IMR-90 (cell line): ENCODE measurements around the gene ANKRD26. TPM values are rescaled to one million over a fixed set of nuclear protein-coding genes. Genes with fewer than 3 reads are reported as not detected.

Experiments
- ATAC-seq: fragments of 200-7000 bp; cut with Tn5 transposase; 2 replicates; pipeline ENCODE4 v1.9.1; 2020; ENCODE audit warnings: low read depth, mild to moderate bottlenecking, moderate library complexity
- BruUV-seq: library from RNA; stranded (reverse); fragments of 400-500 nt; replicated peaks from 2 replicates; lab custom pipeline; 2021; lab: Mats Ljungman, UMichigan
- CTCF ChIA-PET: fragments of 300-600 bp; formaldehyde crosslinking; extraction: SDS; loops from one replicate; lab custom pipeline; 2021; ENCODE audit warnings: antibody characterized with exemption; lab: Yijun Ruan, JAX
- POLR2A ChIA-PET: fragments of 300-600 bp; sonication (Branson Sonifier 250); formaldehyde crosslinking; loops from one replicate; lab custom pipeline; 2022; ENCODE audit warnings: antibody characterized with exemption; ENCODE audit not compliant: unreplicated experiment; lab: Charles Lee
- DNase-seq: peaks from one replicate; pipeline ENCODE4 v3.0.0; 2013
- H2AFZ ChIP-seq: replicated peaks from 2 replicates; pipeline ENCODE3; 2013; ENCODE audit warnings: low read length, mild to moderate bottlenecking; ENCODE audit not compliant: poor library complexity
- H2AK5ac ChIP-seq: 2 replicates; pipeline ENCODE4 v1.6.1; 2013; ENCODE audit warnings: low read depth, low read length, inconsistent platforms
- H2AK9ac ChIP-seq: replicated peaks from 2 replicates; pipeline ENCODE3; 2013; ENCODE audit warnings: mild to moderate bottlenecking, low read depth, low read length, moderate library complexity; ENCODE audit not compliant: poor library complexity
- H2BK120ac ChIP-seq: 2 replicates; pipeline ENCODE4 v1.6.1; 2013; ENCODE audit warnings: low read depth, low read length, inconsistent platforms
- H2BK15ac ChIP-seq: 3 replicates; pipeline ENCODE4 v1.6.1; 2013; ENCODE audit warnings: low read depth, low read length, inconsistent platforms
- H2BK20ac ChIP-seq: 2 replicates; pipeline ENCODE4 v1.6.1; 2013; ENCODE audit warnings: low read depth, mild to moderate bottlenecking, inconsistent platforms, low read length, moderate library complexity
- H2BK5ac ChIP-seq: 2 replicates; pipeline ENCODE4 v1.6.1; 2013; ENCODE audit warnings: mild to moderate bottlenecking, low read depth, low read length, inconsistent platforms; ENCODE audit not compliant: poor library complexity, severe bottlenecking
- H3K14ac ChIP-seq: replicated peaks from 2 replicates; pipeline ENCODE4 v1.6.1; 2013; ENCODE audit warnings: low read depth, low read length, inconsistent platforms
- H3K18ac ChIP-seq: 2 replicates; pipeline ENCODE4 v1.6.1; 2013; ENCODE audit warnings: low read depth, low read length, control low read depth
- H3K23ac ChIP-seq: 2 replicates; pipeline ENCODE4 v1.6.1; 2013; ENCODE audit warnings: low read depth, low read length, inconsistent platforms
- H3K27ac ChIP-seq: 2 replicates; pipeline ENCODE4 v1.5.1; 2013; ENCODE audit warnings: mild to moderate bottlenecking, control low read depth, low read length; ENCODE audit not compliant: insufficient read depth
- H3K27me3 ChIP-seq: 2 replicates; pipeline ENCODE4 v1.6.1; 2013; ENCODE audit warnings: low read length; ENCODE audit not compliant: control insufficient read depth, insufficient read depth
- H3K36me3 ChIP-seq: 2 replicates; pipeline ENCODE4 v1.6.1; 2013; ENCODE audit warnings: low read length, mixed read lengths; ENCODE audit not compliant: control insufficient read depth, insufficient read depth
- H3K4ac ChIP-seq: 2 replicates; pipeline ENCODE4 v1.6.1; 2013; ENCODE audit warnings: low read depth, low read length, inconsistent platforms
- H3K4me1 ChIP-seq: 2 replicates; pipeline ENCODE4 v1.6.1; 2013; ENCODE audit warnings: low read length, mixed read lengths; ENCODE audit not compliant: control insufficient read depth, insufficient read depth
- H3K4me2 ChIP-seq: 2 replicates; pipeline ENCODE4 v1.6.1; 2013; ENCODE audit warnings: low read depth, mild to moderate bottlenecking, control low read depth, low read length, moderate library complexity
- H3K4me3 ChIP-seq: 2 replicates; pipeline ENCODE4 v1.5.1; 2013; ENCODE audit warnings: low read depth, mild to moderate bottlenecking, control low read depth, low read length, moderate library complexity; ENCODE audit not compliant: insufficient read depth
- H3K56ac ChIP-seq: 2 replicates; pipeline ENCODE4 v1.6.1; 2013; ENCODE audit warnings: low read length, inconsistent platforms; ENCODE audit not compliant: insufficient read depth; ENCODE audit errors: extremely low read depth
- H3K79me1 ChIP-seq, 2 experiments: 2 replicates each; pipeline ENCODE4 v1.6.1; 2013; ENCODE audit warnings: low read length in 2 of 2, inconsistent platforms in 1 of 2, low read depth in 1 of 2
- H3K9ac ChIP-seq: 2 replicates; pipeline ENCODE4 v1.6.1; 2013; ENCODE audit warnings: low read depth, low read length, control low read depth
- H3K9me1 ChIP-seq: 2 replicates; pipeline ENCODE4 v1.6.1; 2013; ENCODE audit warnings: low read length, inconsistent platforms; ENCODE audit not compliant: insufficient read depth
- H3K9me3 ChIP-seq: 2 replicates; pipeline ENCODE4 v1.6.1; 2013; ENCODE audit warnings: low read length; ENCODE audit not compliant: control insufficient read depth, insufficient read depth
- H4K20me1 ChIP-seq: 2 replicates; pipeline ENCODE4 v1.6.1; 2013; ENCODE audit warnings: low read length, inconsistent platforms; ENCODE audit not compliant: insufficient read depth
- H4K5ac ChIP-seq: 2 replicates; pipeline ENCODE4 v1.6.1; 2013; ENCODE audit warnings: mild to moderate bottlenecking, low read depth, low read length, control low read depth
- H4K8ac ChIP-seq, 2 experiments: 2 replicates each; pipeline ENCODE4 v1.6.1; 2013; ENCODE audit warnings: low read depth in 2 of 2, low read length in 2 of 2, control low read depth in 1 of 2, inconsistent platforms in 1 of 2
- H4K91ac ChIP-seq: 2 replicates; pipeline ENCODE4 v1.6.1; 2013; ENCODE audit warnings: low read depth, low read length, inconsistent platforms; ENCODE audit not compliant: insufficient read depth
- CHD1 ChIP-seq: IDR thresholded peaks from 2 replicates; pipeline ENCODE4 v1.6.1; 2012; ENCODE audit warnings: low read depth, low read length, improper control_type of control experiment
- CTCF ChIP-seq: conservative IDR thresholded peaks from 2 replicates; pipeline ENCODE4 v1.5.1; 2012; ENCODE audit warnings: mild to moderate bottlenecking, low read depth, low read length, improper control_type of control experiment
- MAZ ChIP-seq: IDR thresholded peaks from 2 replicates; pipeline ENCODE4 v1.6.1; 2012; ENCODE audit warnings: low read depth, mild to moderate bottlenecking, low read length, improper control_type of control experiment, moderate library complexity, borderline replicate concordance
- MXI1 ChIP-seq: IDR thresholded peaks from 2 replicates; pipeline ENCODE4 v1.6.1; 2012; ENCODE audit warnings: low read depth, mild to moderate bottlenecking, low read length, moderate library complexity, borderline replicate concordance
- RCOR1 ChIP-seq: IDR thresholded peaks from 2 replicates; pipeline ENCODE4 v1.6.1; 2012; ENCODE audit warnings: mild to moderate bottlenecking, low read length, improper control_type of control experiment; ENCODE audit not compliant: insufficient replicate concordance
- WGBS, 2 experiments: methylation state at CpG; one replicate each; pipeline versions ENCODE4 v1.1.5 to v1.1.7; 2013; ENCODE audit warnings: missing lambda C conversion rate in 2 of 2; ENCODE audit not compliant: insufficient read length in 1 of 2; ENCODE audit errors: extremely low coverage in 2 of 2; 5-methylcytosine and 5-hydroxymethylcytosine counted together
- dilution Hi-C: fragments of 300-500 bp; cut with HindIII; formaldehyde crosslinking; loops from one replicate; pipeline ENCODE4 v1.14.3; 2018; ENCODE audit warnings: low sequenced_read_pairs; ENCODE audit not compliant: unreplicated experiment
- in situ Hi-C: fragments of 300-500 bp; cut with MboI; formaldehyde crosslinking; loops from 3 replicates; pipeline ENCODE4 v1.14.3; 2019; ENCODE audit warnings: low sequenced_read_pairs, inconsistent platforms, mixed read lengths
- intact Hi-C: fragments of 100-400 bp; cut with micrococcal nuclease; formaldehyde crosslinking; loops from 2 replicates; pipeline ENCODE4 v1.10.0; 2022
- polyA plus RNA-seq, 3 experiments: library from polyadenylated mRNA; depleted of rRNA; stranded (reverse); fragments of >200 nt; gene quantifications; 2 replicates each; pipeline ENCODE4 v1.2.3, GENCODE V29; 2012; ENCODE audit warnings: low replicate concordance in 1 of 3
- total RNA-seq: library from RNA; depleted of rRNA; stranded (reverse); fragments of >200 nt; gene quantifications from 2 replicates; pipeline ENCODE4 v1.2.3, GENCODE V29; 2012

Gene ANKRD26
- total and polyA plus RNA-seq, 2 of the 4 experiments (the other 2 are of a cell fraction): 1.3 to 4.8 TPM

DNA sequence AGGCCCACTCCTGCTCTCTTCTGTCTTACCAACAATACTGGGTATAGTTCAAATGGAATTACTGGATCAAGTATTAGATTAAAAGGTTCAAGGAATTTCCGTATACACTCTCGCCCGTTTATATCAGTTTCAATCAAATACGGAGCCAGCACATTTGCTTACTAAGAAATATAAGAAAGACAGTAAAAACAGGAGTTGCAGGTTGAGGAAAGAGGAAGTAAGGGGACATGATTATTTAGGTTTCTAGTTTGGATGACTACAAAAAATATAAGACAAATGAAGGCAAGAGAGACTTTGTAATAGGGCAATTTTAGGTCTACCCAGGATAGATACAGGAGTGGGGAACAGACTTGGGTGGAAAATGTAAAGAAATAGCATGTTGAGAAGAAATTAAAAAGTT is 129.6 kb downstream of the ANKRD26 start:
- Histone ChIP-seq H3K4ac (no peak overlapping the region), H3K36me3 (no peaks in the 10 kb centered on the region), H3K56ac (no peak overlapping the region), H2BK5ac (no peak overlapping the region), H3K27me3 (no peaks in the 10 kb centered on the region), H2AK5ac (no peak overlapping the region), H3K14ac (no peak overlapping the region), H4K5ac (no peak overlapping the region), H3K18ac (no peak overlapping the region), H2AFZ (no peak overlapping the region), H2AK9ac (no peak overlapping the region), H3K9me1 (no peaks in the 10 kb centered on the region), H4K91ac (no peak overlapping the region), H4K8ac (no peak overlapping the region), H3K4me2 (no peak overlapping the region), H3K23ac (no peak overlapping the region), H3K4me1 (no peaks in the 10 kb centered on the region), H2BK120ac (no peak overlapping the region), H2BK15ac (no peak overlapping the region), H3K9ac (no peak overlapping the region), H3K79me1 (no peaks in the 10 kb centered on the region), H3K27ac (no peak overlapping the region), H2BK20ac (no peak overlapping the region), H3K4me3 (no peak overlapping the region), H3K9me3 (no peaks in the 10 kb centered on the region), H4K20me1 (no peaks in the 10 kb centered on the region)
- in situ Hi-C loops (no loop called here), dilution Hi-C loops (no loop called here), intact Hi-C loops (no loop called here)
- BruUV-seq: no TSS peak
- DNase-seq (no peak), ATAC-seq (no peak)
- CTCF ChIA-PET: no interaction called here
- POLR2A ChIA-PET: no interaction called here
- no peak for TF ChIP-seq RCOR1
- TF ChIP-seq MXI1: no peak
- TF ChIP-seq MAZ: no peak
- TF ChIP-seq CHD1: no peak
- no peak for TF ChIP-seq CTCF
- WGBS, 2 experiments: no CpG with 5 or more reads among the region's 4 CpGs
